Activated naive CD8-positive, alpha-beta T cell treated with anti-CD3 and anti-CD28 coated beads, Interleukin-2, amount 10 ng/mL, durations not matched to agents 7 days and 5 days (primary cell): ENCODE results near the gene ZNF367. TPM values are rescaled to one million over a fixed set of nuclear protein-coding genes. Genes with fewer than 3 reads are reported as not detected.

Experiments
- ATAC-seq: fragments of 150-1000 bp; cut with Tn5 transposase; one replicate; pipeline ENCODE4 v1.10.0; 2021; ENCODE audit warnings: low read depth, moderate library complexity
- POLR2A ChIA-PET: fragments of 350-600 bp; sonication (Branson Sonifier 250); formaldehyde crosslinking; loops from one replicate; lab custom pipeline; 2021; ENCODE audit warnings: antibody characterized with exemption; lab: Charles Lee
- DNase-seq: peaks from one replicate; pipeline ENCODE4 v3.0.0; 2021
- H3K27ac Mint-ChIP-seq: one replicate; pipeline ENCODE4 v1.8.0; 2022; ENCODE audit warnings: mild to moderate bottlenecking, mixed read lengths
- H3K27me3 Mint-ChIP-seq: one replicate; pipeline ENCODE4 v1.8.0; 2022; ENCODE audit warnings: mild to moderate bottlenecking, moderate library complexity, mixed read lengths
- H3K36me3 Mint-ChIP-seq: one replicate; pipeline ENCODE4 v1.8.0; 2021; ENCODE audit warnings: mild to moderate bottlenecking, mixed read lengths
- H3K4me1 Mint-ChIP-seq: one replicate; pipeline ENCODE4 v1.8.0; 2021; ENCODE audit warnings: mixed read lengths
- H3K4me3 Mint-ChIP-seq: one replicate; pipeline ENCODE4 v1.8.0; 2022; ENCODE audit warnings: mild to moderate bottlenecking, moderate library complexity, mixed read lengths
- H3K9me3 Mint-ChIP-seq: one replicate; pipeline ENCODE4 v1.8.0; 2021; ENCODE audit warnings: mixed read lengths
- total RNA-seq, 2 experiments: library from RNA; stranded (reverse); gene quantifications; one replicate each; pipeline ENCODE4 v1.2.3, GENCODE V29; 2021

ZNF367 gene
- total RNA-seq, 2 experiments from 2014 or later = 26.0 to 27.3 TPM

DNA sequence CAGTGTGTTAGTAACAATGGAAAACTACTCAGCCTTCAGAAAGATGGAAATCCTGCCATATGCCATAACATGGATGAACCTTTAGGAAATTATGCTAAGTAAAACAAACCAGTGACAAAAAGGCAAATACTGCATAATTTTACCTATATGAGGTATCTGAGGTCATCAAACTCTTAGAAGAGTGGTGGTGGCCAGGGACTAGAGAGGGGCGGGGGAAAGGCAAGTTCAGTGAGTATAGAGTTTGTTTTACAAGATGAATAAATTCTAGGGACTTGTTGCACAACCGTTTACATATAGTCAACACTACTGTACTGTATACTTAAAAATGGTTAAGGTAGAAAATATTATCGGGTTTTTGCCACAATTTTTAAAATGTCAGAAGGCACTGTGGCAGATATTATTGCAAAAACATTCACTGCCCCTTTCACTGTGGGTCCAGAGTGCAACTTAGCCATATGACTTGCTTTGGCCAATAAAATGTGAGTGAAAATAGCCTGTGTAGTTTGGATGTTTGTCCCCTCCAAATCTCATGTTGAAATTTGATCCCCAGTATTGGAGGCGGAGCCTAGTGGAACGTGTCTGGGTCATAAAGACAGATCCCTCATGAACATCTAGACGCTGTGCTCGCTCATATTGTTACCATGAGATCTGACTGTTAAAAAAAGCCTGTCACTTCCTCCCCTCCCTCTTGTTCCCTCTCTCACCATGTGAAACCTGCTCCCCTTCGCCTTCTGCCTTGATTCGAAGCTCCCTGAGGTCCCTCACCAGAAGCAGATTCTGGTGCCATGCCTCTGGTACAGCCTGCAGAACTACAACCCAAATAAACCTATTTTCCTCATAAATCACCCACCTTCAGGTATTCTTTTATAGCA is 9.5 kb downstream of the ZNF367 start:
- Mint-ChIP-seq H3K9me3 (no peaks in the 10 kb centered on the region), H3K4me3 (no peak overlapping the region), H3K27ac (peak overlapping the region; percentile 72), H3K36me3 (peaks cover 29% of the 10 kb centered on the region), H3K4me1 (peaks cover 22% of the 10 kb centered on the region), H3K27me3 (no peaks in the 10 kb centered on the region)
- DNase-seq (no peak), ATAC-seq (no peak)
- POLR2A ChIA-PET = interaction anchor here (0.9 kb wide), 1 partner anchor 9 kb away, joined by 5 read pairs; no protein-coding TSS in a partner anchor

DNA sequence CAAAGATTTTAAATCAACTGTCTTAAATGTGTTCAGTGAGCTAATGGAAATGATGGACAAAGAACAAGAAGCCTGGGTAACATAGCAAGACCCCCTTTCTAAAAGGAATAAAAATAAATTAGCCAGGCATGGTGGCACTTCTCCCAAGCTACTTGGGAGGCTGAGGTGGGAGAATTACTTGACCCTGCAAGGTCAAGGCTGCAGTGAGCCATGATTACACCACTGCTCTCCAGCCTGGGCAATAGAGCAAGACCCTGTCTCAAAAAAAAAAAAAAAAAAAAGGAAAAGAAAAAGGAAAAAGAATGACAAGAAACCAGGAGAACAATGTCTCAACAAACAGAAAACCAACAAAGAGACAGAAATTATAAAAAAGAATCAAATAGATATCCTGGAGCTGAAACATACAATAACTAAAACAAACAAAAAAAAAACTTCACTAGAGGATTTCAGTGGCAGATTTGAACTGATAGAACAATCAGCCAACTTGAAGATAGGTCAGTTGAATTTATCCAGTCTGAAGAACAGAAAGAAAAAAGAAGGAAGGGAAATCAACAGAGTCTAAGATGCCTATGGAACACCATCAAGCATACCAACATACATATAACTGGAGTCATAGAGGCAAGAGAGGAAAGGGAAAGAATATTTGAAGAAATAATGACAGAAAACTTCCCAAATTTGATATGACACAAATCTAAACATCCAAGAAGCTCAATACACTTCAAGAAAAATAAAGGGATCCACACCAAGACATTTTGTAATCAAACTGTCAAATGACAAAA is 17.8 kb downstream of the ZNF367 start:
- Mint-ChIP-seq H3K36me3 (peaks cover 31% of the 10 kb centered on the region), H3K9me3 (peaks cover 4% of the 10 kb centered on the region), H3K27ac (peak overlapping the region; percentile 81), H3K4me1 (peaks cover 30% of the 10 kb centered on the region), H3K27me3 (no peaks in the 10 kb centered on the region), H3K4me3 (peak overlapping the region; percentile 60)
- POLR2A ChIA-PET = interaction anchor here (0.6 to 2.0 kb wide), 7 partner anchors 13 to 1126 kb away, joined by 3 to 5 read pairs (median 4); no protein-coding TSS in a partner anchor
- DNase-seq = no peak
- ATAC-seq = no peak

DNA sequence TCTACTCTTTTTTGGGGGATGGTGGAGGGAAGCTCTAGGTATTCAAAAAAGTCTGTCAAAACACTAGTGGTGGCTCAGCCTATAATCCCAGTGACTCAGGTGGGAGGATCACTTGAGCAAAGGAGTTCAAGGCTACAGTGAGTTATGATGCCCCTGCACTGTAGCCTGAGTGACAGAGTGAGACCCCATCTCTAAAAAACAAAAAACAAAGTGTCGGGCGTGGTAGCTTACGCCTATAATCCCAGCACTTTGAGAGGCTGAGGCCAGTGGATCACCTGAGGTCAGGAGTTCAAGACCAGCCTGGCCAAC is 18.9 kb downstream of the ZNF367 start:
- ATAC-seq = peak; percentile 44

DNA sequence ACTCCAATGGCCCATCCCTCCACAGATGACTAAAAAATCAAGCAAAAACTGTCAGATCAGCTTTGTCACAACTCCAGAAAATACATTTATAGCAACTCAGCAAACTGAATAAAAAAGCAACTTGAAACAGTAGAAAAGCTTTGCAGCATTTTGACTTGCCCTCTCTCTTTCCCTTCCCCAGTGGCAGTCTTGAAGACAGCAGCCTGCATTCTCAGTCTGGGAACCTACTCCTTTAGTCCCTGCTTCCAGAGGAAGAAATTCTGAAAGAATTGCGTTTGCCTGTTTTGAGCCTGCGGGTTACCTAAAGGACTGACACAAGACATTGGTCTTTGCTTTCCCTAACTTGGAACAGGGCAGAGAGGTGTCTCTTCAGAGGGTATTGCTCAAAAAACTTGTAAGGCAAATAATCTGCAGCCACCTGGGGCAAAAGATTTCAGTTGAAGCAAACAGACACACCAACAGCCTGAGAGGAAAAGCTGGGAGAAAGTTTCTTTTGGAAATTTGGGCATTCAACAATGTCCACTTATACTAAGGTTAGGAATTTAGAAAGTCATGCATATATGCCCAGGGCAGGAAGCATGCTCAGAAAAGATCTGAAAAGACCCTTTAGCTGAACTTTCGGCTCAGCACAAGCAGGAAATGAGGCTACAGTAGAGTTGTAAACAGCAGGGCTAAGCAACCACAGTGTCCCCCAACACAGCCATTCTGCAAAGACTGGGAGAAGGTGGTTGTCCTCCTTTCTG is 19.4 kb downstream of the ZNF367 start:
- peaks cover 32% of the 10 kb centered on the region for H3K36me3 Mint-ChIP-seq
- no peaks in the 10 kb centered on the region for H3K27me3 Mint-ChIP-seq
- POLR2A ChIA-PET = interaction anchor here (0.7 to 2.0 kb wide), 10 partner anchors 11 to 168 kb away, joined by 3 to 9 read pairs (median 4); partner anchors contain the start of gene ZNF367
- peak overlapping the region; percentile 60 for H3K4me3 Mint-ChIP-seq
- H3K9me3 Mint-ChIP-seq = peaks cover 4% of the 10 kb centered on the region
- ATAC-seq = peak; percentile 90
- no peak for DNase-seq
- peak overlapping the region; percentile 81 for H3K27ac Mint-ChIP-seq
- peaks cover 36% of the 10 kb centered on the region for H3K4me1 Mint-ChIP-seq

More for the DNA sequence above, 18.9 kb downstream of the ZNF367 start:
- peaks cover 4% of the 10 kb centered on the region for H3K9me3 Mint-ChIP-seq
- H3K4me1 Mint-ChIP-seq = peaks cover 36% of the 10 kb centered on the region
- peak overlapping the region; percentile 81 for H3K27ac Mint-ChIP-seq
- H3K4me3 Mint-ChIP-seq = peak overlapping the region; percentile 60
- POLR2A ChIA-PET = interaction anchor here (0.7 to 2.0 kb wide), 10 partner anchors 10 to 167 kb away, joined by 3 to 9 read pairs (median 4); partner anchors contain the start of gene ZNF367
- H3K36me3 Mint-ChIP-seq = peaks cover 31% of the 10 kb centered on the region
- H3K27me3 Mint-ChIP-seq = no peaks in the 10 kb centered on the region
- no peak for DNase-seq

DNA sequence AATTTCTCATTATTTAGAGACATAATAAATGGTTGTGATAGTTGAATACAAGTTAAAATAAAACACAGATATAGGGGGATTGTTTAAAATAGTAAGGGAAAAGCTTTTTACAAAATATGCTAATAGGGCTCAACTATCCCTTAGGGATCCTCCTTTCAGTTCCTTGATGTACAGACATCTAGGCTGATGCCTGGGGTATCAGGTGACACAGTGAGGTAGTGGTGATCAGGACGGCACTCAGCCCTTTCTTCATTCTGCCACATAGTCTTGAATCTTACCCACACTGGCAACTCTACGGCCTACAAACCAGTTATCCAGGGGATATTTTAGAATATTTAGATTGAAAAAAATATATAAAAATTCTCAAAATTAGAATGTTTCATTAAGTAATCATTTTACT is 22.2 kb downstream of the ZNF367 start:
- POLR2A ChIA-PET = interaction anchor here (1.6 kb wide), 1 partner anchor 21 kb away, joined by 4 read pairs; no protein-coding TSS in a partner anchor
- Mint-ChIP-seq H3K9me3 (peaks cover 3% of the 10 kb centered on the region), H3K36me3 (peaks cover 28% of the 10 kb centered on the region), H3K27me3 (no peaks in the 10 kb centered on the region), H3K27ac (no peak overlapping the region), H3K4me3 (no peak overlapping the region), H3K4me1 (peaks cover 34% of the 10 kb centered on the region)
- ATAC-seq (no peak), DNase-seq (no peak)

DNA sequence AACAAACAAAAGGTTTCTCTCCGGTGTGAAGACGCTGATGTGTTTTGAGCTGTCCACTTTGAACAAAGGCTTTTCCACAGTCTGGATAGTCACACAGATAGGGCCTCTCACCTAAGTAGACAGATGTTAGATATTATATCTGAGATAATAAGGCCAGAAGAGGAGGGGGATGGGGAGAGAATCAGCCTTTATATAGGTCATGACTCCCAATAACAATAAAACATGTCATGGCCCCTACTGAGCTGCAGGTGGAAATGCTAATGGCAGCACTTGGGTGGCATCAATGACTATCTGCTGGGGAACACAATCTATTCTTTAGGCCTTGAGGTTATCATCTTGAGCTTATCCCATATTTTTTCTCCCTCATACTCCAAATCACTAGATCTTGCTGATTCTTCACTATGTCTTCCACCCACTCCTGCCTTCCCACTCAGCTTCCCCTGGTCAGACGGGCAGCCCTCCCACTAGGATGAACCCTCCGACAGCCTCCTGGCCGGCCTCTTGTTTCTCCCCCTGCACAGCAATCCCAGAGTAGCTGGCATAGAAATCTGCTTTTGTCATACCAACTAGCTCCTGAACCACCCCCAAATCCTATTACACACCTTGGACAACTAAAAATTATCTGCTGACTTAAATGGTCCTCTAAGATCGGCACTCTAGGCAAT is 23.2 kb downstream of the ZNF367 start:
- POLR2A ChIA-PET = interaction anchor here (0.7 to 1.6 kb wide), 2 partner anchors 19 to 22 kb away, joined by 3 to 4 read pairs; no protein-coding TSS in a partner anchor
- Mint-ChIP-seq H3K36me3 (peaks cover 28% of the 10 kb centered on the region), H3K9me3 (no peaks in the 10 kb centered on the region)

DNA sequence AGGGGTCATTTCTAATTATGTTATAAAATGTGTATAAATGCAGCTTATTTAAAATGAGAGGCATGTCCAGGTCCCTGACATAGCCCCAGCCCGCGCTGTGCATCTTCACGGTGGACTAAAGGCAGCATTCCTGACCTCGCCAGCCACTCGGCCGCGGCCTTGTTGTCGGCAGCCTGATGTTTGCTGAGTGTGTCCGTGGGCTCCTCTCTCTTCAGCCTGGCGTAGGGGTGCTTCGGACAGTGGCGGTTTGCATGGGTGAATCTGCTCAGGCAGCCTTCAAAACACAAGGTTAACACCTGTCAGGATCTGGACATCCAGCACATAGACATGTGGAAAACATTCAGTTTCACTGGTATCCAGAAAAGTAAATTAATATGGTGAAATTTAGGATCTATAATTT is 25.9 kb downstream of the ZNF367 start:
- Mint-ChIP-seq H3K36me3 (peaks cover 30% of the 10 kb centered on the region), H3K4me3 (no peak overlapping the region), H3K27me3 (no peaks in the 10 kb centered on the region), H3K4me1 (peaks cover 11% of the 10 kb centered on the region), H3K9me3 (no peaks in the 10 kb centered on the region), H3K27ac (peak overlapping the region; percentile 65)
- POLR2A ChIA-PET = no interaction called here
- DNase-seq = no peak
- no peak for ATAC-seq

More for the DNA sequence above, 23.2 kb downstream of the ZNF367 start:
- H3K4me1 Mint-ChIP-seq = peaks cover 28% of the 10 kb centered on the region
- H3K27me3 Mint-ChIP-seq = no peaks in the 10 kb centered on the region
- no peak overlapping the region for H3K4me3 Mint-ChIP-seq
- ATAC-seq (no peak), DNase-seq (no peak)
- peak overlapping the region; percentile 10 for H3K27ac Mint-ChIP-seq

DNA sequence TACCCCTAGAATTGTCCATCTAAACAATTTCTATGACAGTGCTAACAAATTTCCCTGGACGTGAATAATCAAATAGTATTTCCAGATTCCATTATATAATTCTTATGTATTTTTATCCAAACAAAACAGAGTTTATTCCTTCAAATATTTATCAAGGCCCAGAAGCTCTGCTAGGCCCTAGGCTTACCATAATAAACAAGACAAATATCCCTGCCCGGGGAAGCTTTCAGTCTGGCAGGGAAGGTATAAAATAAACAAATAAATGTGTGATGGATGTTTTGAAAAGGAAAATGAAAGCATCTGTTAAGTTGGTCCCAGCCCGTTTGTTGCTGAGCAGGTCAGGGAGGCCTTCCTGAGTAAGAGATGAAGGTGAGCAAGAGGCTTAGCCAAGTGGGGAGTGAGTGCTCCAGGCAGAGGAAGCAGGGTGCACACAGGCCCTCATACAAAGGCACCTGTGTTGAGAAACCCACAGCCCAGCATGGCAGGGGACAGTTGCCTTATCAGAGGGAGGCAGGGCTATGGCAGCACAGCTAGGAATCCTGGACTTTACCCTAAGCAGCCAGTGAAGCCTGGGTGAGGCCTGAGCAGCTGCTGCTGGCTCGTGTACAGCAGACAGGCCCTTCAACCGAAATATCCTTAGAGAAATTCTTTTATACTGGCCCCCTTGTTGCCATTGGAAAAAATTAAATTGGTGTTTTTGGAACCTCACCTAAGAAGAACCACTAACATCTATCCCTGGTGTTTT is 27.0 kb downstream of the ZNF367 start:
- DNase-seq = no peak
- H3K36me3 Mint-ChIP-seq = peaks cover 30% of the 10 kb centered on the region
- no peak for ATAC-seq
- H3K27me3 Mint-ChIP-seq = no peaks in the 10 kb centered on the region
- H3K4me3 Mint-ChIP-seq = no peak overlapping the region
- POLR2A ChIA-PET = interaction anchor here (0.5 kb wide), 1 partner anchor 30 kb away, joined by 3 read pairs; no protein-coding TSS in a partner anchor
- H3K27ac Mint-ChIP-seq = no peak overlapping the region
- H3K4me1 Mint-ChIP-seq = peaks cover 11% of the 10 kb centered on the region
- H3K9me3 Mint-ChIP-seq = no peaks in the 10 kb centered on the region

DNA sequence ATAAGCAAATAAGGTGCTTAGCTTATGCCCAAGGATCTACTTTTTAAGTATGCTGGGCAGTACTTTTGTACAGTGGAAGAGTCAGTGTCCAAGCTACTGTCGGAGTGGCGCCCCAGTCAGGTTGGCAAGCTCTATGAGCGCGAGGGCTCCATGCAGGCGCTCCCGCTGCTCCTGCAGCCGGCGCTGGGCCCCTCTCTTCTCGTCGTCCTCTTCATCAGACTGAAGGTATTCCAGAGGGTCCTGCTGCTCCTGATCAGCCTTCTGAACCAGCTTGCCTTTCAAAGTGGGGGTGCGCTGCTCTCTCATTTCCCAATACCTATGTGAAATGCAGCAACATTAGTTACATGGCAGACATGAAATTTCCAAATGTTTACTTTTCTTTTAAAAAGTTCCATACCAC is 30.0 kb downstream of the ZNF367 start:
- Mint-ChIP-seq H3K4me1 (peaks cover 12% of the 10 kb centered on the region), H3K9me3 (no peaks in the 10 kb centered on the region), H3K36me3 (peaks cover 30% of the 10 kb centered on the region), H3K4me3 (no peak overlapping the region), H3K27me3 (no peaks in the 10 kb centered on the region), H3K27ac (no peak overlapping the region)
- POLR2A ChIA-PET = no interaction called here
- DNase-seq (no peak), ATAC-seq (no peak)

DNA sequence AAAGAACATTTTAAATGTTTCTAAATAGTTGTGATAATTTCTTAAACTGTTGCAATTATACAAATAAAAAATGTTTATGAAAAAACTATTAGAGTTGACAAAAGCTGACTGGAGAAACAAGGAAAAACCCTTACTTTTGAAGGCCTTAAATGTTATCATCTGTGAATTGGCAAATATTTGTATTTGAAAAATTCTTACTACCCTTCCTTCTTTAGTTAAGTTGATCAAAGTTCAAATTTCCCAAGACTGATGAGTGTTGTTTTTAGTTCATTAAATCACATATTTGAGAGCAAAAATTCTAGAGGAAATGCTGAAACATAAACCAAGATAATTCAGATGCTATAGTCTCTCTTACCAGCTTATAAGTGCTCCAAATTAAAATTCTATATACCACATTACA is 32.0 kb downstream of the ZNF367 start:
- ATAC-seq = no peak

DNA sequence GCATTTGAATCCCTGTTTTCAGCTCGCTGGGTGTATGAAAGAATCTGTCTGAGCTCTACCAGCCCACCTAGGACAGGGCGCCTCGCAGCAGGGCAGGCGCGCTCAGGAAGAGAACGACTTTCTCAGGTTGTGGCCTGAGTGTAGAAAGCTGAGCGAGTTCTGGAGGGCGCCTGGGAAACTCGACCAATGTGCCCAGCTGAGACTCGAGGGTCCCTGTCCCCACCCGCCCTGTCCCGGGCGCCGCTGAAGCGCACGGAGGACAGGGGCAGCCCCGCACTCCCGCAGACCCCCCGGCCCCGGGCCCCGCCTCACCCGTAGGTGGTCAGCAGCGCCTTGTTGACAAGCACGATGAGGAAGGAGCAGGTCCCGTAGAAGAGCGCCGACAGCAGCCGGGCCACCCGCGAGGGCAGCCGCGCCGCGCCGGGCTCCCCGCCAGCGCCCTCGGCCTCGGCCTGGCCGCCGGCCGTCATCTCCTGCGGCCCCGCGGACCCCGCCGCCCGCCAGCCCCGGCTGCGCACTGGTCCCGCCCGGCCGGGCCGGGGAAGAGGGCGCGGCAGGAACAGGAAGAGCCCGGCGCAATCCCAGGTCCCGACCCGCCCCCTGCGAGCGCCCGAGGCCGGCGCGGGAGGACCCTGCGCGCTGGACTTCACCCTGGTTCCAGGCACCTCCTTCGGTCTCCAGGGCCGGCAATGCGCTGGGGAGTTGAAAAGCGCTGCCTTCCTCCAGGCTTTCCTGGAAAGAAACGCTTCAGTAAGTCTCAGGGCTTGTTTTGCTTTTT is 34.8 kb downstream of the ZNF367 start, which contains the start of gene SLC35D2:
TSS of gene SLC35D2 (minus strand) at position 547 of the 778 bp plus-strand sequence. CDS start at position 470, 77 bp downstream.
- Mint-ChIP-seq H3K4me3 (peak within 1 kb of the TSS; percentile 84), H3K27me3 (no peaks in the 10 kb centered on the region), H3K27ac (peak within 1 kb of the TSS; percentile 49), H3K4me1 (peaks cover 24% of the 10 kb centered on the region), H3K36me3 (peaks cover 25% of the 10 kb centered on the region), H3K9me3 (no peaks in the 10 kb centered on the region)
- DNase-seq (peak; percentile 53), ATAC-seq (peak; percentile 70)
- POLR2A ChIA-PET = interaction anchor here (1.3 kb wide), 1 partner anchor 16 kb away, joined by 4 read pairs; no protein-coding TSS in a partner anchor

More for the DNA sequence above, 32.0 kb downstream of the ZNF367 start:
- POLR2A ChIA-PET = interaction anchor here (1.1 kb wide), 1 partner anchor 13 kb away, joined by 5 read pairs; no protein-coding TSS in a partner anchor
- H3K4me3 Mint-ChIP-seq = no peak overlapping the region
- H3K27ac Mint-ChIP-seq = no peak overlapping the region
- DNase-seq = no peak
- peaks cover 31% of the 10 kb centered on the region for H3K36me3 Mint-ChIP-seq
- peaks cover 21% of the 10 kb centered on the region for H3K4me1 Mint-ChIP-seq
- H3K27me3 Mint-ChIP-seq = no peaks in the 10 kb centered on the region
- no peaks in the 10 kb centered on the region for H3K9me3 Mint-ChIP-seq
